H1 (cell line): ENCODE data around the gene NCAM1. TPM values are rescaled to one million over a fixed set of nuclear protein-coding genes. Genes with fewer than 3 reads are reported as not detected.

Experiments used
- CTCF ChIA-PET: fragments of 300-600 bp; sonication (Branson Sonifier 250); formaldehyde crosslinking; loops from one replicate; lab custom pipeline; 2021; ENCODE audit not compliant: partially characterized antibody; lab: Charles Lee
- POLR2A ChIA-PET: fragments of 300-600 bp; sonication (Branson Sonifier 250); formaldehyde crosslinking; loops from one replicate; lab custom pipeline; 2021; ENCODE audit warnings: inconsistent platforms; ENCODE audit not compliant: partially characterized antibody; lab: Charles Lee
- DNase-seq, 2 experiments: peaks; one replicate each; pipeline versions ENCODE4 v3.0.0 to v3.0.0-alpha.2; 2010 to 2022; ENCODE audit warnings: low spot score in 2 of 2, low read depth in 1 of 2, mixed read lengths in 1 of 2
- FAIRE-seq: peaks from 2 replicates; lab custom pipeline; 2011; peaks lifted over from hg19 to GRCh38; lab: Jason Lieb, UNC
- H2AFZ ChIP-seq: 2 replicates; pipeline ENCODE4 v1.8.1; 2012; ENCODE audit warnings: low read length, inconsistent platforms
- H2AK5ac ChIP-seq: 2 replicates; pipeline ENCODE4 v1.6.1; 2013; ENCODE audit warnings: low read depth, low read length
- H2BK120ac ChIP-seq: replicated peaks from 2 replicates; pipeline ENCODE3; 2013; ENCODE audit warnings: low read depth, low read length, inconsistent platforms
- H2BK12ac ChIP-seq: 2 replicates; pipeline ENCODE4 v1.6.1; 2013; ENCODE audit warnings: low read depth, low read length
- H2BK15ac ChIP-seq: 2 replicates; pipeline ENCODE4 v1.6.1; 2013; ENCODE audit warnings: low read length
- H2BK20ac ChIP-seq: 2 replicates; pipeline ENCODE4 v1.6.1; 2013; ENCODE audit warnings: low read length
- H2BK5ac ChIP-seq: 2 replicates; pipeline ENCODE4 v1.6.1; 2013; ENCODE audit warnings: low read depth, low read length
- H3K14ac ChIP-seq: 2 replicates; pipeline ENCODE4 v1.6.1; 2013; ENCODE audit warnings: inconsistent platforms; ENCODE audit not compliant: insufficient read length
- H3K18ac ChIP-seq: 2 replicates; pipeline ENCODE4 v1.6.1; 2013; ENCODE audit warnings: low read length; ENCODE audit errors: extremely low read depth
- H3K23ac ChIP-seq: 2 replicates; pipeline ENCODE4 v1.6.1; 2013; ENCODE audit warnings: inconsistent platforms; ENCODE audit not compliant: insufficient read length
- H3K23me2 ChIP-seq: 2 replicates; pipeline ENCODE4 v1.6.1; 2013; ENCODE audit warnings: low read depth, low read length
- H3K27ac ChIP-seq: 2 replicates; pipeline ENCODE4 v1.6.1; 2011; ENCODE audit warnings: low read depth, low read length, inconsistent platforms
- H3K27me3 ChIP-seq, 4 experiments: replicated peaks in 1 of 4; 1 replicate in 1 of 4; 2 replicates in 3 of 4; pipeline versions ENCODE4 v1.6.1 to v1.8.1; 2011 to 2013; ENCODE audit warnings: low read length in 3 of 4, mild to moderate bottlenecking in 3 of 4, inconsistent platforms in 2 of 4, mixed read lengths in 2 of 4, moderate library complexity in 1 of 4; ENCODE audit not compliant: control insufficient read depth in 3 of 4, insufficient read depth in 3 of 4; ENCODE audit errors: extremely low read depth in 1 of 4
- H3K36me3 ChIP-seq, 4 experiments: 2 replicates each; pipeline versions ENCODE4 v1.6.1 to v1.8.1; 2011 to 2013; ENCODE audit warnings: mild to moderate bottlenecking in 4 of 4, low read length in 3 of 4, moderate library complexity in 2 of 4, control low read depth in 1 of 4, inconsistent platforms in 1 of 4; ENCODE audit not compliant: insufficient read depth in 4 of 4, control insufficient read depth in 2 of 4
- H3K4ac ChIP-seq: replicated peaks from 2 replicates; pipeline ENCODE3; 2013; ENCODE audit warnings: low read length, low read depth, mixed read lengths, inconsistent platforms; ENCODE audit not compliant: insufficient read length
- H3K4me1 ChIP-seq, 4 experiments: replicated peaks in 1 of 4; 1 replicate in 1 of 4; 2 replicates in 3 of 4; pipeline versions ENCODE4 v1.6.1 to v1.8.1; 2011 to 2013; ENCODE audit warnings: low read length in 3 of 4, inconsistent platforms in 2 of 4, mixed read lengths in 1 of 4; ENCODE audit not compliant: insufficient read depth in 4 of 4, control insufficient read depth in 3 of 4
- H3K4me2 ChIP-seq, 2 experiments: 2 replicates each; pipeline versions ENCODE4 v1.6.1 to v1.8.1; 2011 to 2013; ENCODE audit warnings: low read depth in 2 of 2, low read length in 2 of 2, control low read depth in 1 of 2, inconsistent platforms in 1 of 2, mild to moderate bottlenecking in 1 of 2; ENCODE audit not compliant: insufficient read depth in 1 of 2
- H3K4me3 ChIP-seq, 4 experiments: fragments of 200-600, 300-600 bp in 1 of 4; sonication (generic), shearing (Covaris generic), sonication (Bioruptor Twin) in 1 of 4; 2 replicates each; pipeline versions ENCODE4 v1.5.1 to v1.8.1; 2011 to 2016; ENCODE audit warnings: low read length in 4 of 4, low read depth in 3 of 4, control low read depth in 2 of 4, inconsistent platforms in 2 of 4, mild to moderate bottlenecking in 2 of 4, mixed read lengths in 1 of 4, moderate library complexity in 1 of 4; ENCODE audit not compliant: insufficient read depth in 2 of 4; ENCODE audit errors: extremely low read depth in 1 of 4
- H3K56ac ChIP-seq: replicated peaks from 2 replicates; pipeline ENCODE3; 2013; ENCODE audit warnings: low read depth, mild to moderate bottlenecking, mixed read lengths, low read length, inconsistent platforms; ENCODE audit not compliant: insufficient read length
- H3K79me1 ChIP-seq: 2 replicates; pipeline ENCODE4 v1.6.1; 2013; ENCODE audit warnings: low read depth, low read length, control low read depth
- H3K79me2 ChIP-seq, 2 experiments: 2 replicates each; pipeline versions ENCODE4 v1.6.1 to v1.8.1; 2012 to 2013; ENCODE audit warnings: low read length in 2 of 2, mild to moderate bottlenecking in 2 of 2, inconsistent platforms in 1 of 2; ENCODE audit not compliant: insufficient read depth in 2 of 2, control insufficient read depth in 1 of 2
- H3K9ac ChIP-seq, 4 experiments: replicated peaks in 1 of 4; 1 replicate in 1 of 4; 2 replicates in 3 of 4; pipeline versions ENCODE4 v1.6.1 to v1.8.1; 2011 to 2013; ENCODE audit warnings: low read depth in 3 of 4, low read length in 3 of 4, control low read depth in 2 of 4, mild to moderate bottlenecking in 2 of 4, moderate library complexity in 2 of 4, inconsistent platforms in 1 of 4; ENCODE audit errors: extremely low read depth in 1 of 4
- H3K9me3 ChIP-seq, 2 experiments: 2 replicates each; pipeline versions ENCODE4 v1.6.1 to v1.8.1; 2012 to 2013; ENCODE audit warnings: mild to moderate bottlenecking in 2 of 2, moderate library complexity in 2 of 2, control low read depth in 1 of 2, inconsistent platforms in 1 of 2, low read depth in 1 of 2, low read length in 1 of 2, mixed read lengths in 1 of 2; ENCODE audit not compliant: insufficient read depth in 2 of 2
- H4K20me1 ChIP-seq, 2 experiments: replicated peaks in 1 of 2; 2 replicates each; pipeline versions ENCODE3 to v1.8.1; 2011 to 2013; ENCODE audit warnings: inconsistent platforms in 2 of 2, low read length in 2 of 2, mild to moderate bottlenecking in 1 of 2; ENCODE audit not compliant: insufficient read depth in 2 of 2, control insufficient read depth in 1 of 2
- H4K5ac ChIP-seq: 2 replicates; pipeline ENCODE4 v1.6.1; 2013; ENCODE audit warnings: low read length, low read depth, mixed read lengths, inconsistent platforms; ENCODE audit not compliant: insufficient read length
- H4K8ac ChIP-seq: 2 replicates; pipeline ENCODE4 v1.8.0; 2013; ENCODE audit warnings: mild to moderate bottlenecking, moderate library complexity, low read length, inconsistent platforms; ENCODE audit not compliant: insufficient read depth; ENCODE audit errors: extremely low read depth
- H4K91ac ChIP-seq: replicated peaks from 2 replicates; pipeline ENCODE3; 2013; ENCODE audit warnings: low read length, mixed read lengths, inconsistent platforms; ENCODE audit not compliant: insufficient read length
- CHD1 ChIP-seq: IDR thresholded peaks from 2 replicates; pipeline ENCODE4 v1.6.1; 2012; ENCODE audit warnings: low read depth, low read length, improper control_type of control experiment
- EZH2 ChIP-seq: fragments of 200-600 bp; sonication (generic); IDR thresholded peaks from 2 replicates; pipeline ENCODE4 v1.7.1; 2012; ENCODE audit warnings: low read depth, mild to moderate bottlenecking, moderate library complexity, low read length, inconsistent platforms; ENCODE audit not compliant: severe bottlenecking
- GABPA ChIP-seq: IDR thresholded peaks from 2 replicates; pipeline ENCODE4 v1.6.1; 2011; ENCODE audit warnings: mild to moderate bottlenecking, low read length, moderate library complexity, borderline replicate concordance; ENCODE audit not compliant: insufficient read depth
- MAFK ChIP-seq: IDR thresholded peaks from 2 replicates; pipeline ENCODE4 v1.6.1; 2012; ENCODE audit warnings: low read depth, mild to moderate bottlenecking, improper control_type of control experiment, low read length
- RAD21 ChIP-seq, 2 experiments: IDR thresholded peaks in 1 of 2; conservative IDR thresholded peaks in 1 of 2; 2 replicates each; pipeline ENCODE4 v1.6.1; 2011; ENCODE audit warnings: low read depth in 2 of 2, low read length in 2 of 2, improper control_type of control experiment in 1 of 2, inconsistent platforms in 1 of 2, mild to moderate bottlenecking in 1 of 2, moderate library complexity in 1 of 2
- RNF2 ChIP-seq: fragments of 200-900, 300-1000 bp; sonication (generic); IDR thresholded peaks from 2 replicates; pipeline ENCODE4 v1.7.1; 2016; ENCODE audit warnings: borderline replicate concordance, low read depth, mild to moderate bottlenecking, antibody characterized with exemption, low read length; ENCODE audit not compliant: poor library complexity, severe bottlenecking; ENCODE audit errors: missing control alignments
- SAP30 ChIP-seq: fragments of 300-600 bp; sonication (generic); IDR thresholded peaks from 2 replicates; pipeline ENCODE4 v1.7.1; 2012; ENCODE audit warnings: low read length, moderate library complexity, mild to moderate bottlenecking, inconsistent platforms; ENCODE audit not compliant: insufficient read depth, insufficient replicate concordance
- SIN3A ChIP-seq, 2 experiments: IDR thresholded peaks in 1 of 2; conservative IDR thresholded peaks in 1 of 2; 2 replicates each; pipeline ENCODE4 v1.6.1; 2011 to 2012; ENCODE audit warnings: low read length in 2 of 2, improper control_type of control experiment in 1 of 2, low read depth in 1 of 2, mild to moderate bottlenecking in 1 of 2
- SP1 ChIP-seq: IDR thresholded peaks from 2 replicates; pipeline ENCODE4 v1.6.1; 2011; ENCODE audit warnings: low read depth, low read length
- SP2 ChIP-seq: IDR thresholded peaks from 2 replicates; pipeline ENCODE4 v1.6.1; 2012; ENCODE audit warnings: mild to moderate bottlenecking, low read length, inconsistent platforms
- TCF12 ChIP-seq: IDR thresholded peaks from 2 replicates; pipeline ENCODE4 v1.6.1; 2011; ENCODE audit warnings: low read depth, mild to moderate bottlenecking, low read length
- YY1 ChIP-seq: IDR thresholded peaks from 2 replicates; pipeline ENCODE4 v1.6.1; 2011; ENCODE audit warnings: low read depth, mild to moderate bottlenecking, low read length
- WGBS, 2 experiments: shearing (Covaris generic) in 1 of 2; methylation state at CpG; one replicate each; pipeline versions ENCODE4 v1.1.6 to v1.1.7; 2013 to 2015; ENCODE audit warnings: low lambda C conversion rate in 2 of 2, mixed read lengths in 2 of 2, inconsistent platforms in 1 of 2, low coverage in 1 of 2, missing lambda C conversion rate in 1 of 2; ENCODE audit not compliant: insufficient replicate concordance in 2 of 2, insufficient coverage in 1 of 2, insufficient read length in 1 of 2; ENCODE audit errors: extremely low coverage in 1 of 2, missing lambda C conversion rate in 1 of 2; 5-methylcytosine and 5-hydroxymethylcytosine counted together
- polyA plus RNA-seq, 7 experiments: library from polyadenylated mRNA; depleted of rRNA in 3 of 7; stranded (reverse) in 5 of 7; unstranded in 2 of 7; fragments of >200 nt in 5 of 7; fragments of 200-250 nt in 2 of 7; gene quantifications; 1 replicate in 5 of 7; 2 replicates in 1 of 7; 4 replicates in 1 of 7; pipeline versions ENCODE4 v1.2.1 to v1.2.3, GENCODE V29; 2011 to 2013; ENCODE audit warnings: missing spikeins in 2 of 7, mixed read lengths in 2 of 7
- total RNA-seq: library from RNA; stranded (reverse); fragmentation: NEBNext Ultra II Directional; extraction: Animal tissue kit (Norgen Biotek cat#: 25700); gene quantifications from 2 replicates; pipeline ENCODE4 v1.2.1, GENCODE V29; 2021

The NCAM1 gene
- total and polyA plus RNA-seq, 2 of the 8 experiments (the other 6 are each of a cell fraction or from before 2014, with no cell fraction given) = 3.1 to 4.3 TPM

DNA sequence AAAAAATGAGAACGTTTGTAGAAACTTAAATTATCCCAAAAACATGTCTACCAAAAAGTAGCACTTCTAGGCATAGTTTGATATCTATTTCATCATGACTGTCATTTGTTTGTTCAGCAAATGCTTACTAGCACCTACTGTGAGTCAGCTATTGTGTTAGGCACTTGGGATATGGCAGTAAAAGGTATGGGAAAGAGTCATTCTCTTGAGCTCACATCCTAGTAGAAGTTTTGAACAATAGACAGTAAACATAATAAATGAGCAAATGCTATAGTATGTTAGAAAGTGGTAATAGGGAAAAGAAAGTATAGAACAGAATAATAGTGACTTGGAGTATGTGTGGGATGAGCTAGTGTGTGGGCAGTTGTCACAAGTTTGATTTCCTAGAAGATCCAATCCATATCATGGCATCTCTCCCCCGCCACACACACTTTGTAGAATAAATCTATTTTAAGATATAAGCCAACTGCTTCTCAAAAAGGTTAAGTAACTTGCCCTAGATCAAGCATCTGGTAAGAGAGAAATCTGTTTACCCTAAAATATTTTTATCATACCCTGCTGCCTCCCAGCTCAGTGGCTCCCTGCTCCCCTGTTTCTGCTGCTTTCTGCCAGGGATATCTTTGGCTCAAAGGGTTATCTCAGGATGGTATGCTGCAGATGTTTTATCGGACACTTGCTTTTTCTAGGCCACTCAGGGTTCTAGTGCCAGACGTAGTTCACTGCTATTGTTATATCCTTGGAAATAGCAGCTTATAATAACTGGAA is 129.7 kb downstream of the NCAM1 start:
- 89% methylated on average over 4 of the region's 4 CpGs; no CpG with 5 or more reads in 1 of the 2 experiments for WGBS, 2 experiments
- DNase-seq = no peak
- Histone ChIP-seq H3K36me3 (no peaks in the 10 kb centered on the region), H3K27me3 (peaks cover 0 to 3% (median 1%) of the 10 kb centered on the region in 4 experiments; a peak in 3 of 7 replicates), H3K79me2 (no peaks in the 10 kb centered on the region), H2AFZ (no peak overlapping the region), H4K20me1 (peaks cover 0 to 2% of the 10 kb centered on the region in 2 experiments), H4K91ac (no peak overlapping the region), H3K9ac (no peak overlapping the region), H3K4me1 (peaks cover 0 to 11% (median 1%) of the 10 kb centered on the region in 4 experiments; a peak in 3 of 7 replicates), H2BK20ac (no peak overlapping the region), H3K23me2 (no peaks in the 10 kb centered on the region), H4K8ac (no peak overlapping the region), H3K79me1 (no peaks in the 10 kb centered on the region), H3K56ac (peak overlapping the region; percentile 23), H4K5ac (no peak overlapping the region), H2BK12ac (no peak overlapping the region), H2AK5ac (no peak overlapping the region), H2BK5ac (no peak overlapping the region), H3K9me3 (no peaks in the 10 kb centered on the region), H3K18ac (no peak overlapping the region), H3K14ac (no peak overlapping the region), H2BK15ac (no peak overlapping the region), H3K23ac (no peak overlapping the region), H3K4ac (no peak overlapping the region), H2BK120ac (no peak overlapping the region), H3K4me3 (no peak overlapping the region), H3K27ac (no peak overlapping the region), H3K4me2 (no peak overlapping the region)
- ChIA-PET POLR2A (no interaction called here), CTCF (no interaction called here)
- FAIRE-seq = no peak
- no peak for TF ChIP-seq RAD21 (IDR thresholded peaks at IDR 0.05 in 1 of 2, conservative IDR thresholded peaks at IDR 0.05 in 1 of 2; ENCODE audit: low read depth in 2 of 2, low read length in 2 of 2)
- no peak for TF ChIP-seq YY1
- TF ChIP-seq SP2 = no peak
- TF ChIP-seq CHD1 = no peak
- no peak for TF ChIP-seq RNF2
- no peak for TF ChIP-seq TCF12
- no peak for TF ChIP-seq SAP30
- TF ChIP-seq GABPA = no peak
- no peak for TF ChIP-seq SP1
- no peak for TF ChIP-seq SIN3A (conservative IDR thresholded peaks at IDR 0.05 in 1 of 2, IDR thresholded peaks at IDR 0.05 in 1 of 2; ENCODE audit: low read depth in 1 of 2, low read length in 2 of 2)
- TF ChIP-seq EZH2 = no peak
- no peak for TF ChIP-seq MAFK
